ENCODE data around the gene KRTAP4-8.
"Not testable (repeated sequence)": the region's sequence is repeated elsewhere in the genome, so short reads cannot be mapped to it uniquely, and the experiment has no call there.

- not testable (repeated sequence) for TF ChIP-seq EZH2 (IDR thresholded peaks at IDR 0.05; ENCODE audit: borderline replicate concordance, insufficient read depth, low read depth, low read length, poor library complexity, severe bottlenecking); CTCF (IDR thresholded peaks at IDR 0.05)
Measured at GRCh38 chr17:41123292-41123990, 25.5 kb upstream of the KRTAP4-8 start.
